SK-N-DZ (cell line): ENCODE results near the gene ARMC2. TPM values are rescaled to one million over a fixed set of nuclear protein-coding genes. Genes with fewer than 3 reads are reported as not detected.
"Not testable (repeated sequence)": the region's sequence is repeated elsewhere in the genome, so short reads cannot be mapped to it uniquely, and the experiment has no call there.

ENCODE experiments used
- DNase-seq: peaks from one replicate; pipeline ENCODE4 v3.0.0-alpha.2; 2015; ENCODE audit warnings: low spot score
- polyA plus RNA-seq, 2 experiments: library from polyadenylated mRNA; depleted of rRNA; stranded (reverse); fragments of >200 nt; gene quantifications; 2 replicates each; pipeline ENCODE4 v1.2.3, GENCODE V29; 2014

ARMC2 gene, protein sequence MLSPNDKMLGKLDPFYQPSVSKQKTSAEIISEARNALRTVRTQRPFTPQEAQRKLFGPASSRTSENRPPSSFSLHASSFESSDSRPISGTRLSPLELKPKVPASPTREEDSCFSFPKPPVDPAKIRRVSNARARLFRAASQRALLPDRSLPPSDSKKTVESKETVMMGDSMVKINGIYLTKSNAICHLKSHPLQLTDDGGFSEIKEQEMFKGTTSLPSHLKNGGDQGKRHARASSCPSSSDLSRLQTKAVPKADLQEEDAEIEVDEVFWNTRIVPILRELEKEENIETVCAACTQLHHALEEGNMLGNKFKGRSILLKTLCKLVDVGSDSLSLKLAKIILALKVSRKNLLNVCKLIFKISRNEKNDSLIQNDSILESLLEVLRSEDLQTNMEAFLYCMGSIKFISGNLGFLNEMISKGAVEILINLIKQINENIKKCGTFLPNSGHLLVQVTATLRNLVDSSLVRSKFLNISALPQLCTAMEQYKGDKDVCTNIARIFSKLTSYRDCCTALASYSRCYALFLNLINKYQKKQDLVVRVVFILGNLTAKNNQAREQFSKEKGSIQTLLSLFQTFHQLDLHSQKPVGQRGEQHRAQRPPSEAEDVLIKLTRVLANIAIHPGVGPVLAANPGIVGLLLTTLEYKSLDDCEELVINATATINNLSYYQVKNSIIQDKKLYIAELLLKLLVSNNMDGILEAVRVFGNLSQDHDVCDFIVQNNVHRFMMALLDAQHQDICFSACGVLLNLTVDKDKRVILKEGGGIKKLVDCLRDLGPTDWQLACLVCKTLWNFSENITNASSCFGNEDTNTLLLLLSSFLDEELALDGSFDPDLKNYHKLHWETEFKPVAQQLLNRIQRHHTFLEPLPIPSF
- 1.7 and 3.3 TPM in 2 replicates for polyA plus RNA-seq (2014; cell fraction: cytosol; rRNA removed)
- 2.2 and 9.2 TPM in 2 replicates for polyA plus RNA-seq (2014; cell fraction: nucleus; rRNA removed)

DNA sequence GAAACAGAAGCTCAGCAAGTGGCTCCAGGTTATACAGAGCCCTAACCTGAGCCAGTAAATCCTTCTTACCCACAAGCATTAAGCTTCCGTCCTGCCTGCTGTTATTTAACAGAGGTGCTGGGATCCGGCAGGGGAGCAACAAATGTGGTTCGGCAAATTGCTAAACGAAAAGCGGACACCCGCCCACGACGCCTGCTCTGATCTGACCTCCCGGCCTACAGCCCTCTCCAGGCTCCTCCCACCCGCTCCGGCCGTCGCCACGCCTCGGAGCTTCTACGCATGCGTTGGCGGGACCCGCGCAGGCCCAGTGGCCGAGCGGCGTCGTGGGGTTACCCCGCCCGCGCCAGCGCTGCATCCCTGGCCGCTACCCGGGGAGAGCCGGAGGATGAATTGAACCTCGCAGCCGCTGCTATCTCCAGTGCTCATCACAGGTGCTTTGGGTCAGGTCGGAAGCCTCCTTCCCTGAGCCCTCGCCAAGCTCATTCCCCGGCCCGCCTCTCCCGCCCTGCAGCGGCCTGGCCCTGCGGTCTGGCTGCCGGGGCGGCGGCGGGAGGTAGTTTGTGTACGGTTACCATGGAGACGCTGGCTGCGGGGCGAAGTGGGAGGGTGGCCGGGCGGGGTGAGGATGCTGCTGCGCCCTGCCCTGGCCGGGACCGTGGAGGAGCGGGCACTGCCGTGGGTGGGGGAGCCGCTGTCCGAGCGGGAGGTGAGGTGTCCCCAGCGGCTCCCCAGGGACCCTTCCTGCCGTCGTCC, at the start of gene ARMC2:
ARMC2 (plus strand) TSS at position 307 of the 753 bp plus-strand sequence. CDS start 5,846 bp downstream, outside the sequence.
- peak; percentile 89 for DNase-seq

DNA sequence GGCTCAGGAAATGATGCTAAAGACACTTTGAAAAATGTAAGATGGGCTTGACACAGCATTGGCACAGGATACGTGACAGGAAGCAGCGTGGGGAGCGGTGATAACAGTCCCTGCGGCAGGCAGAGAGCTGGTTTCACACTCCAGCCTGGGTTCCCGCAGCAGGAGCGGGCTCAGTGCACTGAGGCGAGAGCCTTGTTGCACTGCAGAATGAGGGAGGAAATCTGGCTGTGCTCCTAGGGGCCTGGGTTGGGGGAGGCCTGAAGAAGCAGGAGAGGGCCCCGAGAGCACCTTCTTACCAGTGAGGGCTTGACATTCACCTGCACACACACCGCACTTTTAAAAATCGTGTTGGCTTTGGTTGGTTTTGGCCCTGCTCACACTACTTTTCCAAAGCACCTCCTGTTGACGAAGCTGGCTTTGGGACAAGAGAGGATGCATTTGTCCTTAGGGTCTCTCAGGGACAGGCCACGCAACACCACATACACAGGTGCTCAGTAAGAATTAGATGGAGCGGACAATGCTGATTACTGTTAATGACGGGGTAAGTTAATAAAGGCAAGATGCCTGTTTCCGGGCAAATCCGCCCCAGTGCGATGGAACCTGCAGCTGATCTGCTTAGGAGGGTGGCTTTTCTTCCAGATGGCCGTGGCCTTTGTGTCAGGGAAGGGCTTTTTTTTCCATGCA, 49.4 kb upstream of the ARMC2 start:
- peak; percentile 80 for DNase-seq

DNA sequence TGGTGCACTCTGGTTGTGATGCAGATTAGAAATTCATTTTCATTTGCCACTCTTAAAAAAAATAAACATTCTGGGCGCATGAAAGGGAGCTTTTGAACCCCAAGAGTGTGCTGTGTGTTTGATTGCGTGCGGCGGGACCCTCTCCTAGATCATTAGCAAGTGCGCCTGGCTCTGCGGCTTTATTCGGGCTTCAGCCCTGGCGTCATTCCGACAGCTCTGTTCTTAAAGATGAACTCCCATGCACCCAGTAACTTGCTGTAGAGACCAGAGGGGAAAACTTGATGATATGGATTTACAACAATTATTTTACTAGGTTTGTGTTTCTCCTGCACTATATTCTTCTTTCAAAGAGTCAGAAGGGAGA, 48.9 kb upstream of the ARMC2 start:
- DNase-seq, result peak; percentile 53

DNA sequence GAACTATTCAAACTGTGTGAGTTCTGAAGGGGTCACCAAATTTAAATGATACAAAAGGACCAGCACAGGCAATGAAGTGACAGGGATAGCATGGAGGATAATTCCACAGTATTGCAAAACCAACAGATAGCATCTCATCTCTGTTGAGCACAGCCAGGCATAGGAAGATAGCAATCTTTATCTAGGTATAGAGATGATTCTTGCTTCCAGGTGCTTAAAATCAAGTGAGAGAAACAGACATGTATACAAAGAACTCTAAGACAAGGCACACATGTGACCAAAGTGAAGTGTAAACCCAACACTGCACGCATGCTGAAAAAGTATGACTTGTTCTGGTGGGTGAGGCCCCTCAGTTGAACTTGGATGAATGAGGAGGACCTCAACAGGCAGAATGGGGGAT, 48.4 kb upstream of the ARMC2 start:
- DNase-seq, result peak; percentile 58

DNA sequence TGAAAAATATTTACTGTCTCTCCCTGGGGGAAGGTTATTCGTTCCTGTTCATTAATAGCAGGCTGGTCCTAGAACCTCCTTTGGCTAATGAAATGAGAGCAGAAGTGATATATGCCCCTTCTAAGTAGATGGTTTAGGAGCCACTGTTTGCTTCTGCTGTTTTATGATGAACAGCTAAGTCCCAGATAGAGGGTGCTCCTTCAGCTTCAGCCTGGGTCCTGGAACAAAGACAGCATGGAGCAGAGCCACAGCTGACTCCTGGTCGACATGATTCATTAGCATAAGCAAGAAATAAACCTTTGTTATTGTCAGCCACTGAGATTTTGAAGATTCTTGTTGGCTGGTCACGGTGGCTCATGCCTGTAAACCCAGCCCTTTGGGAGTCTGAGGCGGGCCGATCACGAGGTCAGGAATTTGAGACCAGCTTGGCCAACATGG, 47.8 kb upstream of the ARMC2 start:
- no peak for DNase-seq

DNA sequence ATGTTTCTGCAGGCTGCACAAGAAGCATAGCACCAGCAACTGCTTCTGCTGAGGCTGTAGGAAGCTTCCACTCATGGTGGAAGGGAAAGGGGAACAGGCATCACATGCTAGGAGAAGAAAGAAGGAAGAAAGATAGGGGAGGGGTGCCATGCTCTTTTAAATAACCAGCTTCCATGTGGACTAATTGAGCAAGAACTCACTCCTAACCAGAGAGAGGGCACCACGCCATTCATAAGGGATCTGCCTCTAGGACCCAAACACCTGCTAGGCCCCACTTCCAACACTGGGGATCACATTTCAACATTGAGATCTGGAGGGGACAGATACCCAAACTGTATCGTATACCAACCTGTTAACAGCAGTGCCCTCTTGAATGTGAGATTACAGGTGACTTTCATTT, 46.9 kb upstream of the ARMC2 start:
- no peak for DNase-seq

DNA sequence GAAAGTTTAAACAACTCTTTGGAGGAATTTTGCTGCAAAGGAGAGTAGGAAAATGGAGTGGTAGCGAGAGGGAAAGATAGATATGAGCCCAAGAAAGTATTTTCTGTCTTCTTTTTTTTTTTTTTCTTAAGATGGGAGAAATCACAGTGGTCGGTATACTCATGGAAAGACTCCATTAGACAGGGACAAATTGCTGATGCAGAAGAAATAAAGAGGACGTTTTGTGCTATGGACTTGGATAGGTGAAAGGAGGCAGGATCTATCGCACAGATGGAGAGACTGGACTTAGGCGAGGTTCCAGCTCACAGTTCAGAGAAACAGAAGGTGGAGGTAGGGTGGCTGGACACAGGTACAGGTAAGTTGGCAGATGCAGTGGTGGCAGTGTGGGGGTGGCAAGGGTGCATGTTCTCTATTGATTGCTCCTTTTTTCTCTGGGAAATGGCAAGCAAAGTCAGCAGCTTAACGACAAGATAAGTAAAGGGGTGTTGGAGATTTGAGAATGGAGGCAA, 44.2 kb upstream of the ARMC2 start:
- DNase-seq, result no peak

DNA sequence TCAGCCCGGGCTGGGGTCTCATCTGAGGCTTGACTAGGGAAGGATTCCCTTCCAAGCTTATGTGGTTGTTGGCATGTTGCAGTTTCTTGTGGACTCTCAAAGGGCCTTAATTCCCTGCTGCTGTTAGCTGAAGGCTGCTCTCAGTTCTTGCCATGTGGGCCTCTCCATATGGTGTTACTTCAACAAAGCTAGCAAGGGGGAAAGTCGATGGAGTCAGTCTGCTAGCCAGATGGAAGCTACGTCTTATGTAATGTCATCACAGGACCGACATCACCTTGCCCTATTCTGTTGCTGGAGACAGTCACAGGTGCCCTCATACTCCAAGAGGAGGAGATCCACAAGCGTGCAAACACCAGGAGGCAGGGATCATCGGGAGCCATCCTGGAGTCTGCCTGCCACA, 43.3 kb upstream of the ARMC2 start:
- DNase-seq, result no peak

DNA sequence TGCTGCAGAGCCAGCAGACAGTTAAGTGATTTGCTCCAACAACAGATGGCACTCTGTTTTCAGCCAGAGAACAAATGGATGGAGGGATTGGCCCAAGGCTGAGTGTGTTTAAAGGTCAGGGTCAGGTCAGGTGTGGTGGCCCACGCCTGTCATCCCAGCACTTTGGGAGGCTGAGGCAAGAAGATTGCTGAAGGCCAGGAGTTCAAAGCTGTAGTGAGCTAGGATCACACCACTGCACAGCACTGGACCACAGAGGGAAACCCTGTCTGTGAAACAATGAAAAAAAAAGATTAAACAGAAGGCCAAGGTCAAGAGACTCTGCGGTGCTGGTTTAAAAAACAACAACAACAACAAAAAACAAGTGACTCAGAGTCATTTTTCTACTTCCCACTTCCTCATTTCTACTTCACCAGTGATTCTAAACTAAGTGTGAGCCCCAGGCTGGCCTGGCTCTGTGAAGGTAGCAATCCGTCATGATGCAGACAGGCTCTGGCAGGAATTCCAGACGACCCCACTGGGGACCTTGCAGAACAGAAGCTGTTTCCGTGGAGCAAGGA, 42.5 kb upstream of the ARMC2 start:
- DNase-seq, result peak; percentile 46

DNA sequence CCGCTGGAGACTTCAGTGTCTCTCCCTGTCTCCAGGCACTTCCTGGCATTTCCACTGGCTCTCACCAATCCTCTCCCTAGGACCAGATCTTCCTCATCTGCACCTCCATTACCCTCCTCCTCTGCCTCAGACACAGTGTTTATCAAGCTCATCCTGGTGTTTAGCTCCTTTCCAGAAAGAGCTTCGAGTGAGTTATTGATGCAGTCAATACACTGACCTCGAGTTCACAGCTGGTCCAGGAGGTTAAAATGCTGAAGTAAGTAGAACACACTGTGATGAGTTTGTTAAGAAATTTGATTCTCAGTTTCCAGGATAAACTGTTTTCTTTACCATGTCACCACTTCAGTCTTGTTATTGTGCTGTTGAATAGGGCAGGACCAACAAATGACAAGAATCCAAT, 42.1 kb upstream of the ARMC2 start:
- no peak for DNase-seq

DNA sequence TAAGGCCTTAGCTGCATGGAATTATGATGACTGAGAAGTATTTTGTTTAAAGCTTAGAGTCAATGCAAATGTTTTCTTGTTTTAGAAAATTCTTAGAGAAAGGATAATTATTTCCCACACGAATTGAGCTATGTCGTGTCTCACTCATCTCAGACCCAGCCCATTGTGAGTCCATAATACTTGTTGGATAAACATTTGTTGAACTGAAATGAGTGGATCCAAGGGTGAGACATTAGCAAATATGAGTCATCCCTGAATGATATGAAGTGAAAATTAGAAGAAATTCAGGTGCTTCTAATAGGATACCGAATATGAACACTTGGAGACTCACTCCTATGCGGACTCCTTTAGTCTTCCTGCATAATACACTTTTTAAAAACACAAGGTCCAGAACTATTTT, 41.6 kb upstream of the ARMC2 start:
- no peak for DNase-seq

DNA sequence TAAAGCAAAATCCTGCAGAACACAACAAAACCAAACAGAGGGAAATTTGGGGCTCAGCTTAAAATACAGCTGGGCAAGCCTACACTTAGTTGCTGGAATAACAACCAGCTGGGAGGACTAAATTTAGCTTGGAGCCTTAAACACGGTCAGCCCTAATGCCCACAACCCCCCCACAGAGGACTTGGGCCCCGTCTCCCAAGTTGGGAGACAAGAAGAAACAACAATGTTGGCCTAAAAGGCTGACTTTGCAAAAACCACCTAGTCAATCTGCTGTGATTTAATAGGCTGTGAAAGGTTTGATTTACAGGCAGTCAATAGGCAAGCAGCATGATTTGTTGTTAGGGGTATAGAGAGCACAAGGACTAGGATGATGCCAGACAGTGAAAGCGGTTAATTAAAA, 40.3 kb upstream of the ARMC2 start:
- no peak for DNase-seq

DNA sequence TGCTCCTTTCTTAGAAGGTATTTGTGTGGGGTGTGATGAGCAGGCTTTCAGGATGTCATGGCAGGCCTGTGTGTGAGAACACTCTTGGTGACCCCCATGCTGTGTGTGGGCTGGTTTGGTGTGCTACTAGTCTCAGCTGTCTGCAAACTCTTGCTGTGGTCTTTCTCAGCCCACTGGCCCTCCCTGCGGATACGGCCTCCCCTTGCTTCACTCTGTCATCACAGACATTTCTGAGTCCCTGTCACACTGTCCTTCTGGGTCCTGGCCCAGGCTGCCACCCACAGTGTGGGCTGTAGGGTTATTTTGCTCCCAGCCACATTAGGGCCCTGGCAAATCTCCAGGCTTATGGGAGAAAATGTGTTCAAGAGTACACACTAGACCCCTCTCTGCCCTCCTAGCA, 39.0 kb upstream of the ARMC2 start:
- no peak for DNase-seq

DNA sequence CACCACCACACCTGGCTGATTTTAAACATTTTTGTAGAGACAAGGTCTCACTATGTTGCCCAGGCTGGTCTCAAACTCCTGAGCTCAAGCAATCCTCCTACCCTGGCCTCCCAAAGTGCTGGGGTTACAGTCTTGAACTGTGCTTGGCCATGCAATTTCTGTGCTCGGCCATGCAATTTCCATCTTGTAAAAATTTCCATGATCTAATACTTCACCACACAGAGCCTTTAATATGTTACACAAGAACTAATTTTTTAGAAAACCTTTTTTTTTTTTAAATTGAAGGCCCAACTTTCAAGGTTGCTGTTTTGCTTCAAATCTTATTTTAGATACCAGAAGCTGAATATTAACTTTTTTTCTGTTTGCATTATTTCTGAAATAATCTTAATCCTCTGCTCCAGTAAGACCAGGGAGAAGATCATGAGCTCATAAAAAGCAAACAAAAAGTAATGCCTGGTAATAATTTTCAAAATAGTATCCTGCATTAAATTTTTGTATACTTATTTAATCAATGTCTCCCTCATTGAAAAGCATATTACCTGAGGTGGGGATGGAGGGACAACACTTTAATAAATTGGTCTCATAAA, 38.1 kb upstream of the ARMC2 start:
- no peak for DNase-seq

DNA sequence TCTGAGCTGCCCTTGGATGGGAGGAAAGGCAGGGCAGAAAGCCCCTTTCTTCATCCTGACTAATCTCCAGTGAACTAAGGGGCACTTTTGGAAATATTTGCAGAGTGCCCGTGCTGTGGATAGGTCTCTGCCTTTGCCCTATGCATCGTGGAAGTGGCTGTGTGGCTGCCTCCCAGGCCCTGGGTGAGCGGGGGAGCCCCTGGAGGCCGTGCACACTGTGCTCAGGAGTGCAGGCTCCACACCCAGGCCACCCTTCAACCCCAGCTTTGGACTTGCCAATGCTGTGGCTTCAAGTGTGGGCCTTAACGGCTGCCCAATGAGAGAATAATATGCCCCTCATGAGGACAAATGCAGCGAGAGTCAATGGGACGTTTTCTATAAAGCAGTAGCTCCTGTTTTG, 36.7 kb upstream of the ARMC2 start:
- no peak for DNase-seq

DNA sequence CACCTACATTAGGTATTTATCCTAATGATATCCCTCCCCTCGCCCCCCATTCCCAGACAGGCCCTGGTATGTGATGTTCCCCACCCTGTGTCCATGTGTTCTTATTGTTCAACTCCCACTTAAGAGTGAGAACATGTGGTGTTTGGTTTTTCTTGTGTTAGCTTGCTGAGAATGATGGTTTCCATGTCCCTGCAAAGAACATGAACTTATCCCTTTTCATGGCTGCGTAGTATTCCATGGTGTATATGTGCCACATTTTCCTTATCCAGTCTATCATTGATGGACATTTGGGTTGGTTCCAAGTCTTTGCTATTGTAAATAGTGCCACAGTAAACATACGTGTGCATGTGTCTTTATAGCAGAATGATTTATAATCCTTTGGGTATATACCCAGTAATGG, 35.0 kb upstream of the ARMC2 start:
- not testable (repeated sequence) for DNase-seq

DNA sequence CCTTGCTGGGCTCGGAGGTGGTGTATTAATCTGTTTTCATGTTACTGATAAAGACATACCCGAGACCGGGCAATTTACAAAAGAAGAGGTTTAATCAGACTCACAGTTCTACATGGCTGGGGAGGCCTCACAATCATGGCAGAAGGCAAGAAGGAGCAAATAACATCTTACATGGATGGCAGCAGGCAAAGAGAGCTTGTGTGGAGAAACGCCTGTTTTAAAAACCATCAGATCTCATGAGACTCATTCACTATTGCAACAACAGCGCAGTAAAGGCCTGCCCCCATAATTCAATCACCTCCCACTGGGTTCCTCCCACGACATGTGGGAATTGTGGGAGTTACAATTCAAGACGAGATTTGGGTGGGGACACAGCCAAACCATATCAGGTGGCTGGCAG, 30.9 kb upstream of the ARMC2 start:
- not testable (repeated sequence) for DNase-seq

DNA sequence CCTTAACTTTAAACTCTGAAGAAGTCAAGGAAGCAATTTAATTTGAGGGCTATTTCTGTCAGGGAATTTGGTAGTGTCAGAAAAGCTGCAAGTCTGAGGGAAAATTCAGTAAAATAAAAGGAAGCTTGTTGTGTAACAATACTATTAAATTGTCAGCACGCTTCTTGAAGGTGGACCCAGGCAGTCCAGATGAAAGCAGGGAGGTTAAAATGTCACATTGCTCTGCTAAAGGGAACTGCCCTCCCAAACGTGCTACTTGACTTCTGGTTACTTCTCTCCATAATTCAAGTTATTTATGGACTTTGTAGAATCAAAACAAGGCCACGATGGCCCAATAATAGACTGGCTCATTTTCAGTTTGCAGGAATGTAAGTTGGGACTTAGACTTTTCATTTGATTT, 28.2 kb upstream of the ARMC2 start:
- no peak for DNase-seq

DNA sequence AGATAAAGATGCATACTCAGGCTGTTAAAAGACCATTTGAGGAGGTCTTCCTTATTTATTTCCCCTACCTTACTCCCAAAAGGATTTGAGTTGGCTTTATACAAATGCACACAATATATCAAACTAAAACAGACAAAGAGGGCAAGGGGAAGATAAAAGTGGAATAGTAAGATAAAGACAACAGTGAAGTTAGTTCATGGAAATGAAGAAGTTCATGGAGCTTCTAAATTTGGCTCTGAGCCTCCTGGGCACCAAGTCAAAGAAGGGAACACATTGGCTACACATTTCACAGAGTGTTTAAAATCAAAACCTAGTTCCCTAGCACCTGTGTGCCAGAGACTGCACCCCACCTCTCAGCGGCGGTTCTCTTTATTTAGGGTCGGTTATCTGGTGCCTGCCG, 25.8 kb upstream of the ARMC2 start:
- no peak for DNase-seq

DNA sequence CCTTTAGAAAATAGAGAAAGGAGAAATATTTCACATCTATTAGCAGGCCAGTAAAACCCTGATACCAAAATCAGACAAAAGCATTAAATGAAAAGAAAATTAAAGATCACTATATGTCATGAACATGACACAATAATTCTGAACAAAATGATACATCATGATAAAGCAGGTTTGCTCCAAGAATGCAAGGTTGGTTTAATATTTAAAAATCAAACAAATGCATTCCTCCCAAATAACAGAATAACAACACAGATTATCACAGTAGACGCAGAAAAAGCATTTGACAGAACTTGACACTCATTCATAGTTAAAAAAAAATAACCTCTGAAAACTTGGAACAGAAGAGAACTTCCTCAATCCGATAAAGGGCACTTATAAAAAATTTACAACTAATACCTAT, 22.9 kb upstream of the ARMC2 start:
- no peak for DNase-seq
